ENCODE data around the gene SMAD3. TPM values are rescaled to one million over a fixed set of nuclear protein-coding genes. Genes with fewer than 3 reads are reported as not detected.
"Not testable (repeated sequence)": the region's sequence is repeated elsewhere in the genome, so short reads cannot be mapped to it uniquely, and the experiment has no call there.

Gene SMAD3
- total RNA-seq, 4 donors from 2014 or later = 41.9 to 94.9 (median 56.1) TPM

- H3K27me3 ChIP-seq = no peaks in the 10 kb centered on the region
- peaks cover 19% of the 10 kb centered on the region for H3K4me1 ChIP-seq
- H3K36me3 ChIP-seq = no peaks in the 10 kb centered on the region
- TF ChIP-seq EP300 (IDR thresholded peaks at IDR 0.05) (no peak), CTCF (IDR thresholded peaks at IDR 0.05) (no peak), POLR2AphosphoS5 (IDR thresholded peaks at IDR 0.05) (no peak), POLR2A (IDR thresholded peaks at IDR 0.05) (no peak)
- no peak overlapping the region for H3K4me3 ChIP-seq
- H3K9me3 ChIP-seq = no peaks in the 10 kb centered on the region
- no peak overlapping the region for H3K27ac ChIP-seq
- WGBS = 90% methylated on average over 5 of the region's 5 CpGs
- no peak for DNase-seq (ENCODE audit: low spot score in 2 of 2)
Measured at GRCh38 chr15:67019884-67020520, 45.4 kb upstream of the SMAD3 start.

DNA sequence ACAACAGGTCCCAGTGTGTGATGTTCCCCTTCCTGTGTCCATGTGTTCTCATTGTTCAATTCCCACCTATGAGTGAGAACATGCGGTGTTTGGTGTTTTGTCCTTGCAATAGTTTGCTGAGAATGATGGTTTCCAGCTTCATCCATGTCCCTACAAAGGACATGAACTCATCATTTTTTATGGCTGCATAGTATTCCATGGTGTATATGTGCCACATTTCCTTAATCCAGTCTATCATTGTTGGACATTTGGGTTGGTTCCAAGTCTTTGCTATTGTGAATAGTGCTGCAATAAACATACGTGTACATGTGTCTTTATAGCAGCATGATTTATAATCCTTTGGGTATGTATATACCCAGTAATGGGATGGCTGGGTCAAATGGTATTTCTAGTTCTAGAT lies 44.7 kb upstream of the SMAD3 start:
- not testable (repeated sequence) for DNase-seq (ENCODE audit: low spot score in 2 of 2); H3K27me3 ChIP-seq; H3K36me3 ChIP-seq; H3K9me3 ChIP-seq; H3K27ac ChIP-seq; H3K4me3 ChIP-seq
- H3K4me1 ChIP-seq = peaks cover 25% of the 10 kb centered on the region
- 88% methylated on average over 2 of the region's 2 CpGs for whole genome bisulfite sequencing

GRCh38 chr15:67021455-67021854 lies 43.9 kb upstream of the SMAD3 start:
- Histone ChIP-seq H3K36me3 (no peaks in the 10 kb centered on the region), H3K27ac (no peak overlapping the region), H3K4me3 (no peak overlapping the region), H3K9me3 (no peaks in the 10 kb centered on the region), H3K27me3 (no peaks in the 10 kb centered on the region), H3K4me1 (peaks cover 33% of the 10 kb centered on the region)
- DNase-seq (ENCODE audit: low spot score in 2 of 2) = no peak
- TF ChIP-seq EP300 (IDR thresholded peaks at IDR 0.05) (no peak), CTCF (IDR thresholded peaks at IDR 0.05) (no peak), POLR2A (IDR thresholded peaks at IDR 0.05) (no peak), POLR2AphosphoS5 (IDR thresholded peaks at IDR 0.05) (no peak)

DNA sequence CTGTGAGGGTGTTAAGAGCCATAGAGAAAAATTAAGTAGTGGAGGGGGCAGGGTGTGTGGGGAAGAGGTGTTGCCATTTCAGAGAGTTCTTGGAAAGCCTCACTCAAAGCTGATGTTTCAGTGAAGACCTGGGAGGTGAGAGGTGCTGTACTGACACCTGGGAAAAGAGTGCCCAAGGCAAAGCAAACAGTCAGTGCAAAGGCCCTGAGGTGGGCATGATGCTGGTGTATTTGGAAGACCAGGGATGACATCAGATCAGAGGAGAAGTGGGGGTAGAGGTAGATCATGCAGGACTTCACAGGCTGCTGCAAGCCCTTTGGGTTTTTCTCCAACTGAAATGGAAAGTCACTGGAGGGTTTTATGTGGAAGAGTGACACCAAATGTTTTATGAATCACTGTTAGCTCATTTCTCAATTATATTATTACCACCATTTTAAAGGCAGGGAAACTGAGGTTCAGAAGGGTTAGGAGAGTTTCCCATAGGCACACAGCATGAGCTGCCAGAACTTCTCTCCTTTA lies 42.8 kb upstream of the SMAD3 start:
- DNase-seq (ENCODE audit: low spot score in 2 of 2) = no peak
- TF ChIP-seq POLR2AphosphoS5 (IDR thresholded peaks at IDR 0.05) = no peak
- TF ChIP-seq POLR2A (IDR thresholded peaks at IDR 0.05) = no peak
- TF ChIP-seq EP300 (IDR thresholded peaks at IDR 0.05) = no peak
- no peak for TF ChIP-seq CTCF (IDR thresholded peaks at IDR 0.05)
- Histone ChIP-seq H3K4me1 (peaks cover 40% of the 10 kb centered on the region), H3K27me3 (no peaks in the 10 kb centered on the region), H3K27ac (no peak overlapping the region), H3K4me3 (no peak overlapping the region), H3K36me3 (no peaks in the 10 kb centered on the region), H3K9me3 (no peaks in the 10 kb centered on the region)

GRCh38 chr15:67023517-67024313 lies 41.7 kb upstream of the SMAD3 start:
- Histone ChIP-seq H3K4me3 (no peak overlapping the region), H3K27me3 (no peaks in the 10 kb centered on the region), H3K27ac (peak overlapping the region; percentile 20), H3K36me3 (no peaks in the 10 kb centered on the region), H3K4me1 (peaks cover 40% of the 10 kb centered on the region), H3K9me3 (no peaks in the 10 kb centered on the region)
- 69% methylated on average over 4 of the region's 7 CpGs for WGBS
- peak in 1 of 2 donors; percentile 55 for DNase-seq (ENCODE audit: low spot score in 2 of 2)
- no peak for TF ChIP-seq POLR2AphosphoS5 (IDR thresholded peaks at IDR 0.05)
- no peak for TF ChIP-seq EP300 (IDR thresholded peaks at IDR 0.05)
- no peak for TF ChIP-seq POLR2A (IDR thresholded peaks at IDR 0.05)

- Histone ChIP-seq H3K9me3 (no peaks in the 10 kb centered on the region), H3K4me1 (peaks cover 40% of the 10 kb centered on the region), H3K27ac (peak overlapping the region; percentile 72), H3K36me3 (no peaks in the 10 kb centered on the region), H3K4me3 (no peak overlapping the region), H3K27me3 (no peaks in the 10 kb centered on the region)
- 20% methylated on average over 6 of the region's 6 CpGs for WGBS
- TF ChIP-seq POLR2AphosphoS5 (IDR thresholded peaks at IDR 0.05) (peak in 2 of 3 donors; percentile 87 to 90), EP300 (IDR thresholded peaks at IDR 0.05) (no peak)
- peak in 1 of 2 donors; percentile 89 for DNase-seq (ENCODE audit: low spot score in 2 of 2)
Measured at GRCh38 chr15:67024314-67024997, 40.9 kb upstream of the SMAD3 start.

All from suprapubic skin (tissue), 4 donors.